Neuron (in vitro differentiated cells): ENCODE measurements around the gene GTPBP10.

Experiments
- H2AFZ ChIP-seq: one replicate; pipeline ENCODE4 v1.6.1; 2013; ENCODE audit warnings: low read depth, mild to moderate bottlenecking, inconsistent platforms, low read length, moderate library complexity
- H3K27me3 ChIP-seq: one replicate; pipeline ENCODE4 v1.6.1; 2013; ENCODE audit warnings: low read length; ENCODE audit not compliant: insufficient read depth
- H3K36me3 ChIP-seq: one replicate; pipeline ENCODE4 v1.6.1; 2013; ENCODE audit warnings: low read length; ENCODE audit not compliant: insufficient read depth
- H3K4me1 ChIP-seq: one replicate; pipeline ENCODE4 v1.6.1; 2013; ENCODE audit warnings: low read length; ENCODE audit not compliant: insufficient read depth
- H3K4me3 ChIP-seq: 2 replicates; pipeline ENCODE4 v1.5.1; 2013; ENCODE audit warnings: mild to moderate bottlenecking, low read length, moderate library complexity
- H3K9me3 ChIP-seq: one replicate; pipeline ENCODE4 v1.6.1; 2013; ENCODE audit warnings: low read length

Gene GTPBP10

DNA sequence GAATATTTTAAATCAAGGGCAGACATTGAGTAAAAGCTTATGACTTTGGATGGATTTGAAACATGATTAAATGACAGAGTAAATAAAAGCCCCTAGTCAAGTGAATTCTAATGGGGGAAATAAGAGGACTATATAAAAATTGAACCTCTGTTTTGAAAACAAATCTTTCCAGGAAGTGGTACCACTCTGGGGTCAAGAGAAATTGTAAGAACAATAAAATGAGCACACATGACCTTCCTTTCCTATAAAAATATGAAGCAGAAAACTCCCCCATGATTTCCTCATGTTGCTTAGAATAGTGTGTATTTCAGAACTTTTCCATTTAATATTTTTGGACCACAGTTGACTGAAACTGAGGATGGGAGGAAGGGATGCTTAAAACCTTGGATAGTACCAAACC, 44.4 kb downstream of the GTPBP10 start:
- no peaks in the 10 kb centered on the region for H3K36me3 ChIP-seq
- H3K27me3 ChIP-seq: no peaks in the 10 kb centered on the region
- no peaks in the 10 kb centered on the region for H3K4me1 ChIP-seq
- H2AFZ ChIP-seq: no peak overlapping the region
- no peak overlapping the region for H3K4me3 ChIP-seq
- no peaks in the 10 kb centered on the region for H3K9me3 ChIP-seq

DNA sequence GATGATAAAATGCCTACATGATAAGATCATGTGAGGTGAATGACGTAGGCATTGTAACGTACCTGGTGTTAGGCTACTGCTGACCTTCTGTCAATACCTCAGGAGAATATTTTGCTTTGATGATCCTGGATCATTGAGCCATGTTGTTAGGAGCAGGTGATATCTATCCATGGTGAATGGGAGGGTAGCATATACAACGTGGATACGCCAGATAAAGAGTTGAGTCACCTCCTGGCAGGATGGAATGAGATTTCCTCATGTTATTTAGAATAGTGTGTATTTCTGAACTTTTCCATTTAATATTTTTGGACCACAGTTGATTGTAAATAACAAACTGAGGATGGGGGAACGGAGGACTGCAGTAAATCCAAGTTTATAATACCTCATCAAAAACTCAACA, 45.0 kb downstream of the GTPBP10 start:
- Histone ChIP-seq H3K4me1 (no peaks in the 10 kb centered on the region), H3K9me3 (no peaks in the 10 kb centered on the region), H3K27me3 (no peaks in the 10 kb centered on the region), H2AFZ (no peak overlapping the region), H3K36me3 (no peaks in the 10 kb centered on the region), H3K4me3 (no peak overlapping the region)

DNA sequence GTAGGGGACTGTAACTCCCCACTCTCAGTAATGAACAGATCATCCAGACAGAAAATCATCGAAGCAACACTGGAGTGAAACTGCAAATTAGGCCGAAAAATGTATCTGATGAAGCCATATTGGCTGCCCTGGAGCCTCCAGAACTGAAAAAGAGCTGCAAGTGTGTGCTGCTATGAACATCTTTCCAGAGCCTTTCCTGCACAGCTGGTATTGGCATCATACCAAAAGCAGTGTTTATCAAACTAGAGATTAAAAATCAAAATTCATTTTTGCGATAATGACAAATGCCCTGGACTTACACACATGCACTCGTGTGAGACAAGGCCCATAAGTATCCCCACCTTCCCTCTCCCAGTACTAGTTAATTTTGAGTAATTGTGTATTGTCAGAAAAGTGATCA, 49.9 kb downstream of the GTPBP10 start:
- Histone ChIP-seq H2AFZ (no peak overlapping the region), H3K9me3 (peaks cover 3% of the 10 kb centered on the region), H3K4me1 (no peaks in the 10 kb centered on the region), H3K27me3 (no peaks in the 10 kb centered on the region), H3K36me3 (no peaks in the 10 kb centered on the region), H3K4me3 (no peak overlapping the region)

DNA sequence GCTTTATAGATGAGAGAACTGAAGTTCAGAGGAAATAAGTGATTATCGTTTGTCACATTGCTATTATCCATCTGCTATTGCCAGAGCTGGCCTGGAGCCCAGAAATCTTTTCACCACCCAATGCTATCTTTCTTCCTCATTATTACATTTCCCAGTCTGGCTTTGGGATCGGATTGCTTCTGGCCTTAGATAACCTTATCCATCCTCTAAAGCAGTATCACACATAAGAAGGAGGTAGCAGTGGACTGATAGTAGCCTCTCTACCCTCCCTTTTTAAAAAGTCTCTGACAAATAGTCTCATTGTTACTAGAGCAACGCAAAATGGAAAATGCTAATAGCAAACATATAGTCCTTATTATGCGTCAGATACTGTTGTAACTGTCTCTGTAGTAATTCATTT, 55.5 kb downstream of the GTPBP10 start:
- Histone ChIP-seq H3K4me1 (peaks cover 6% of the 10 kb centered on the region), H3K27me3 (no peaks in the 10 kb centered on the region), H3K9me3 (peaks cover 3% of the 10 kb centered on the region), H3K4me3 (no peak overlapping the region), H2AFZ (no peak overlapping the region), H3K36me3 (peaks cover 9% of the 10 kb centered on the region)

DNA sequence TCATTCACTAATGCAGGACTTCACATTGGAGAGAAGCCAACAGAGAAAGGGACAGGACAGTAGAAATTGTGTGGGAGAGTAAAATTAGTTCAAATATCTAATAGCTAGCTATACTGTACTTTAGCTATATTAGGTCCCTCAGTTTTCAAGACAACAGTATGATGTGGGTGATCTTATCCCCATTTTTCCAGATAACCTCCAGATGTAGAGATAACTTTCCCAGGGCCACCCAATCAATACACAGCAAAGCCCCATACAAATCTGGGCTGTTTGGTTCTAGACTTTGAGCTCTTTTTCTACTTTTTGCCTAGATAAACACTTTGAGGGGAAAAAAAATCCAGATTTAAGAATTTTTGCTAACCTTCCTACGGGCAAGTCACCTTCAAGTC, 56.3 kb downstream of the GTPBP10 start:
- peaks cover 17% of the 10 kb centered on the region for H3K36me3 ChIP-seq
- peak overlapping the region; percentile 78 for H2AFZ ChIP-seq
- peak overlapping the region; percentile 55 for H3K4me3 ChIP-seq
- H3K4me1 ChIP-seq: peaks cover 6% of the 10 kb centered on the region
- H3K9me3 ChIP-seq: peaks cover 3% of the 10 kb centered on the region
- H3K27me3 ChIP-seq: no peaks in the 10 kb centered on the region

DNA sequence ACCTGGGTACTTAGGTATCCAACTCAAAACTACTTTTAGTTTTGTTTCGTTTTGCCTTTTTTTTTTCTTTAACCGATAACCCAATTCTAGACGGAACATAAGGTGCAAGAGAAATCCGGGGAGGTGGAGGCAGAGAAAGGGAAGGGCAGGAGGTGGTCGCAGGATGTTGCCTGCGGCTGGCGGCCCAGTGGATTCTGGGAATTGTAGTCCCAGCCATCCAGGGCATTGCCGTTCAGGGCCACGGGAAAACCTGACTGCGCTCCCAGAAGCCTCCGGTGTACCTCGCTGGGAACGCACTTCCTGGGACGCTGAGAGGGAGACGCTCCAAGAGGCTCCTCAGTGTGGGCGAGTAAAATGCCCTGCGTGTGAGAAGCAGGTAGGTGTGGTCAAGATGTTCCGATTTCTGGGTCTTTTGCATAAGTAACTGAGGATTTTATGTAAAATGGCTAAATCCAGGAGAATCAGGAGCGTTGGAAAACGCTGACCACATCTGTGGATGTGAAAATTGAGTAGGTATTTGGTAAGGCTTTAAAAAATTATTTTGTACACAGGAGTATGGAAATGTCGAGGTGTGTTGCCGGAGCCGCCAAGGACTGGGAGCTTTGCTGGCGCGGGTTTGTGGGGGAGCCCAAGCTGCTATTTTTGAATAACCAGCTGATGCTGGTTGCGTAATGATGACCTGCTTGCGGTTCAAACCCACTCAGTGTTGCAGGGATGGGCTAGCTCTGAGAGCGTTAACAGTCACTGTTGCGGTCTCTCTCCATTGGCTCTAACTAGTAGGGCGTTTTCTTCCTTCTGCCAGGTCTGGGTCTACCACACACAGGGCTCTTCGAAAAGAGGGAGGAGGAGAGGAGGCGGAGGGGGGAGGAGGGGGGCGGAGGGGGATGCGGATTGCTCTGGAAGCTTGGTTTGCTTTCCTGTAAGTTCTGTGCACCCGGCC, 56.9 kb downstream of the GTPBP10 start, which contains the start of gene CLDN12:
CLDN12 (plus strand) TSS at position 288 of the 940 bp plus-strand sequence. CDS start 9,216 bp downstream, outside the sequence.
- Histone ChIP-seq H3K4me1 (peaks cover 6% of the 10 kb centered on the region), H3K4me3 (peak within 1 kb of the TSS; percentile 55), H3K9me3 (peaks cover 3% of the 10 kb centered on the region), H3K27me3 (no peaks in the 10 kb centered on the region), H3K36me3 (peaks cover 19% of the 10 kb centered on the region), H2AFZ (peak within 1 kb of the TSS; percentile 78)

DNA sequence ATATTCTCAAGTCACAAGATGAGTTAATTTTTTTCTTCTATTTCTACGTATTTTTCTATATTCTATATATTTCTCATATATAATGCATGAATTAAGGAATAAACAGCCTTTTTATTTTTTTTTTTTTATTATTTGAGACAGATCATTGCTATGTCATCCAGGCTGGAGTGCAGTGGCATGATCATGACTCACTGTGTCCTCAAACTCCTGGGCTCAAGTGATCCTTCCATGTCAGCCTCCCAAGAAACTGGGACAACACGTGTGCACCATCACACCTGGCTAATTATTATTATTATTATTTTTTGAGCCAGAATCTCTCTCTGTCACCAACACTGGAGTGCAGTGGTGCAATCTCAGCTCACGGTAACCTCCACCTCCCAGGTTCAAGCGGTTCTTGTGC, 58.3 kb downstream of the GTPBP10 start:
- Histone ChIP-seq H3K9me3 (no peaks in the 10 kb centered on the region), H3K27me3 (no peaks in the 10 kb centered on the region), H3K4me1 (peaks cover 6% of the 10 kb centered on the region), H3K4me3 (peak overlapping the region; percentile 55), H3K36me3 (peaks cover 24% of the 10 kb centered on the region), H2AFZ (no peak overlapping the region)

DNA sequence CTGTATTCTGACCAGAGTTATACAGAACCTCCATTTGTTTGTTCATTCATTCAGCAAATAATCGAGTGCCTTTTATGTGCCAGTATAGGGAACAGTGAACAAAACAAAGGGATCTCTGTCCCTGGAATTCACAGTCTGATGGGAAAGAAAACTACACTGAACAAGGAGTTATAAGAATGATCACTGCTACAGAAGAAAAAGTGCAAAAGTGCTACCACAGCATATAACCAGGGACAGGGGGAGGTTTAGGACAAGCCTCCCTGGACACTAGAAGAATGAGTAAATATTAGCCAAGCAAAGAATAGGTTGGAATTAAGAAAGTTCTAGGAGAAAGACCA, 60.9 kb downstream of the GTPBP10 start:
- no peaks in the 10 kb centered on the region for H3K9me3 ChIP-seq
- peaks cover 35% of the 10 kb centered on the region for H3K36me3 ChIP-seq
- H3K4me1 ChIP-seq: peaks cover 6% of the 10 kb centered on the region
- H3K4me3 ChIP-seq: no peak overlapping the region
- H3K27me3 ChIP-seq: no peaks in the 10 kb centered on the region
- no peak overlapping the region for H2AFZ ChIP-seq

DNA sequence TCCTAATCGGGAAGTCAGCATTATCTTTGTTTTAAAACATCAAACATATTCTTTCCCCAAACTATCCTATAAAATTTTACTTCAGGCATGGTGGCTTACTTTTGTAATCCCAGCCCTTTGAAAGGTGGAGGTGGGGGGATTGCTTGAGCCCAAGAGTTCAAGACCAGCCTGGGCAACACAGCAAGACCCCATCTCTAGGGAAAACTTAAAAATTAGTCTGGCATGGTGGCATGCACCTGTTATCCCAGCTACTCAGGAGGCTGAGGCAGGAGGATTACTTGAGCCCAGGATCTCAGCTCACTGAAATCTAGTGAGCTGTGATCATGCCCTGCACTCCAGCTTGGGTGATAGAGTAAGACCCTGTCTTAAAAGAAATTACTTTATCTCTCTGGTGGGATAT, 61.6 kb downstream of the GTPBP10 start:
- H3K36me3 ChIP-seq: peaks cover 40% of the 10 kb centered on the region
- no peak overlapping the region for H2AFZ ChIP-seq
- no peak overlapping the region for H3K4me3 ChIP-seq
- no peaks in the 10 kb centered on the region for H3K27me3 ChIP-seq
- peaks cover 6% of the 10 kb centered on the region for H3K4me1 ChIP-seq
- H3K9me3 ChIP-seq: no peaks in the 10 kb centered on the region

DNA sequence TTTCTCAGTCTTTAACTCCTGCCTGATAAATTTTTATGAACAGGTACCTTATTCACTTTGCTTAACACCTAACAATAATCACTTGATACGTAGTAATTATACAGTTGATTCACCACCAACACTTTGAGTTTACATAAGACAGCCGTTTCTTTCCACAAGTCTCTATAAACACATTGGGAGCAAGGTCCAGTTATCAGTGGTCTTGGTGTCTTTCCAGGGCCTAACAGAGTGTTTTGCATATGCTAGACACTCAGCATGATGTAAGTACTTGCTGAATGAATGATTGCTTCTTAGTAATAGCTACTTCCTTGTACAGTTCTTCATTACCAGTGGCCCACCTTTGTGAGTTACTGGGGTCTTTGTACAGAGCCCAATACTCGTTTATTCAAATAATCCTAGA, 63.2 kb downstream of the GTPBP10 start:
- Histone ChIP-seq H3K4me3 (no peak overlapping the region), H3K9me3 (no peaks in the 10 kb centered on the region), H3K27me3 (no peaks in the 10 kb centered on the region), H3K36me3 (peaks cover 42% of the 10 kb centered on the region), H3K4me1 (peaks cover under 1% of the 10 kb centered on the region), H2AFZ (no peak overlapping the region)

DNA sequence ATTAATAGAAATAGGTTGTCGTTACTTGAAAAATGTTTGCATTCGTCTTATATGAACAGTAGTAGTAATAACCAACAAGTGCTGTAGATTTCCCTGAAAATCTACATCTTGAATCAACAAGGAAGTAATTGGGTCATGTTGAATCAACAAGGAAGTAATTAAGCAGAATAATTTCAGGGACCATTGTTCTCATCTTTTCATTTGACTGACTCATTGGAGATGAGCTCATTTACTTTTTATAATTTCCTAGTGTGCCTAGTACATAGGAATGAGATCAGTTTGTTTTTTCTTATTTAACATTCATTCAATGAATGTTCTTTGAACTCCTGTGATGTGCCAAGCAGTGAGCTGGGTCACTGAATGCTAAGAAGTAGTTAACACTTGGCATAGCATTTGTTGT, 65.0 kb downstream of the GTPBP10 start:
- H2AFZ ChIP-seq: no peak overlapping the region
- no peaks in the 10 kb centered on the region for H3K9me3 ChIP-seq
- no peak overlapping the region for H3K4me3 ChIP-seq
- no peaks in the 10 kb centered on the region for H3K4me1 ChIP-seq
- H3K36me3 ChIP-seq: peaks cover 38% of the 10 kb centered on the region
- no peaks in the 10 kb centered on the region for H3K27me3 ChIP-seq

DNA sequence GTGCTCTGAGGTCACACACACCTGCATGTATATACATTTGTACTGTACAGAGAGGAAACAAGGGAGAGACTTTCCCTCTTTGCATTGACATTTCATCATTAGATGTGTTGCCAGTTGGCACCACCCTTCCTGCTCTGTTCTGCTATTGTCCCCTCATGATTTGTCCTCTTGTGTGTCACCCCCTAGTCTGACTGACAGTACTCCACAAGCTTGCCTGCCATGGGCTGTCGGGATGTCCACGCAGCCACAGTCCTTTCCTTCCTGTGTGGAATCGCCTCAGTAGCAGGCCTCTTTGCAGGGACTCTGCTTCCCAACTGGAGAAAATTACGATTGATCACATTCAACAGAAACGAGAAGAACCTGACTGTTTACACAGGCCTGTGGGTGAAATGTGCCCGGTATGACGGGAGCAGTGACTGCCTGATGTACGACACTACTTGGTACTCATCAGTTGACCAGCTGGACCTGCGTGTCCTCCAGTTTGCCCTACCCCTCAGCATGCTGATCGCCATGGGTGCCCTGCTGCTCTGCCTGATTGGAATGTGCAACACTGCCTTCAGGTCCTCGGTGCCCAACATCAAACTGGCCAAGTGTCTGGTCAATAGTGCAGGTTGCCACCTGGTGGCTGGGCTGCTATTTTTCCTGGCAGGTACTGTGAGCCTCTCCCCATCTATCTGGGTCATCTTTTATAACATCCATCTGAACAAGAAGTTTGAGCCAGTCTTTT, 66.1 kb downstream of the GTPBP10 start:
- Histone ChIP-seq H3K9me3 (no peaks in the 10 kb centered on the region), H3K36me3 (peaks cover 30% of the 10 kb centered on the region), H3K27me3 (no peaks in the 10 kb centered on the region), H3K4me1 (no peaks in the 10 kb centered on the region), H3K4me3 (no peak overlapping the region), H2AFZ (no peak overlapping the region)

DNA sequence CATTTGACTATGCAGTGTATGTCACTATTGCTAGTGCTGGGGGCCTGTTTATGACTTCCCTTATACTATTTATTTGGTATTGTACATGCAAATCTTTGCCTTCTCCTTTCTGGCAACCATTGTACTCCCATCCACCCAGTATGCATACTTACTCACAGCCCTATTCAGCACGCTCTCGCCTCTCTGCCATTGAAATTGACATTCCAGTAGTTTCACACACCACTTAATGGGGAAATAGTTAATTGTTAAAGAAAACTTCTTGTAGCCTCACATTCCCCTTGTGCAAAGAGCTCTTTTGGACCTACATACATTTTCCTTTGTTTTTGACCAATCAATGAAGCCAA, 66.6 kb downstream of the GTPBP10 start:
- no peaks in the 10 kb centered on the region for H3K9me3 ChIP-seq
- H3K36me3 ChIP-seq: peaks cover 26% of the 10 kb centered on the region
- no peaks in the 10 kb centered on the region for H3K27me3 ChIP-seq
- H2AFZ ChIP-seq: no peak overlapping the region
- no peak overlapping the region for H3K4me3 ChIP-seq
- H3K4me1 ChIP-seq: no peaks in the 10 kb centered on the region
